Activated T-cell treated with anti-CD3 and anti-CD28 coated beads for 24 hours (primary cell): ENCODE data around the gene TSPAN18.

Source experiments
- DNase-seq: peaks from one replicate; pipeline ENCODE4 v3.0.0-alpha.2; 2020; ENCODE audit warnings: low read depth

The TSPAN18 gene

GRCh38 chr11:44759743-44760476 lies 33.1 kb downstream of the TSPAN18 start:
- no peak for DNase-seq

GRCh38 chr11:44760477-44760872 lies 33.7 kb downstream of the TSPAN18 start:
- DNase-seq, result no peak

- no peak for DNase-seq
Measured at GRCh38 chr11:44760917-44761550, 34.3 kb downstream of the TSPAN18 start.

- no peak for DNase-seq
Measured at GRCh38 chr11:44761551-44761961, 34.8 kb downstream of the TSPAN18 start.

GRCh38 chr11:44763121-44763820 lies 36.5 kb downstream of the TSPAN18 start:
- no peak for DNase-seq

- DNase-seq, result no peak
Measured at GRCh38 chr11:44764583-44764982, 37.8 kb downstream of the TSPAN18 start.

GRCh38 chr11:44765026-44765595 lies 38.3 kb downstream of the TSPAN18 start:
- no peak for DNase-seq

- no peak for DNase-seq
Measured at GRCh38 chr11:44765676-44766075, 38.9 kb downstream of the TSPAN18 start.

- DNase-seq, result no peak
Measured at GRCh38 chr11:44766112-44766971, 39.6 kb downstream of the TSPAN18 start.

- no peak for DNase-seq
Measured at GRCh38 chr11:44766972-44767278, 40.2 kb downstream of the TSPAN18 start.

GRCh38 chr11:44767421-44767820 lies 40.7 kb downstream of the TSPAN18 start:
- DNase-seq, result no peak

- no peak for DNase-seq
Measured at GRCh38 chr11:44770401-44770800, 43.6 kb downstream of the TSPAN18 start.

- no peak for DNase-seq
Measured at GRCh38 chr11:44771252-44771734, 44.5 kb downstream of the TSPAN18 start.

GRCh38 chr11:44771841-44772240 lies 45.1 kb downstream of the TSPAN18 start:
- no peak for DNase-seq

GRCh38 chr11:44773351-44773965 lies 46.7 kb downstream of the TSPAN18 start:
- DNase-seq, result no peak

GRCh38 chr11:44774108-44774507 lies 47.3 kb downstream of the TSPAN18 start:
- no peak for DNase-seq

GRCh38 chr11:44774731-44775130 lies 48.0 kb downstream of the TSPAN18 start:
- no peak for DNase-seq

GRCh38 chr11:44775366-44775984 lies 48.7 kb downstream of the TSPAN18 start:
- DNase-seq, result peak; percentile 54

GRCh38 chr11:44775985-44776446 lies 49.3 kb downstream of the TSPAN18 start:
- DNase-seq, result no peak

GRCh38 chr11:44776551-44777208 lies 49.9 kb downstream of the TSPAN18 start:
- no peak for DNase-seq
